SK-N-MC (cell line): ENCODE data around the gene DCDC2.

Experiments
- EZH2 ChIP-seq: fragments of 200-600 bp; sonication (generic); IDR thresholded peaks from one replicate; pipeline ENCODE4 v1.6.1; 2017; ENCODE audit warnings: antibody characterized with exemption
- POLR2AphosphoS5 ChIP-seq: IDR thresholded peaks from 2 replicates; pipeline ENCODE4 v1.6.1; 2012; ENCODE audit warnings: mild to moderate bottlenecking, low read depth, low read length, borderline replicate concordance

DNA sequence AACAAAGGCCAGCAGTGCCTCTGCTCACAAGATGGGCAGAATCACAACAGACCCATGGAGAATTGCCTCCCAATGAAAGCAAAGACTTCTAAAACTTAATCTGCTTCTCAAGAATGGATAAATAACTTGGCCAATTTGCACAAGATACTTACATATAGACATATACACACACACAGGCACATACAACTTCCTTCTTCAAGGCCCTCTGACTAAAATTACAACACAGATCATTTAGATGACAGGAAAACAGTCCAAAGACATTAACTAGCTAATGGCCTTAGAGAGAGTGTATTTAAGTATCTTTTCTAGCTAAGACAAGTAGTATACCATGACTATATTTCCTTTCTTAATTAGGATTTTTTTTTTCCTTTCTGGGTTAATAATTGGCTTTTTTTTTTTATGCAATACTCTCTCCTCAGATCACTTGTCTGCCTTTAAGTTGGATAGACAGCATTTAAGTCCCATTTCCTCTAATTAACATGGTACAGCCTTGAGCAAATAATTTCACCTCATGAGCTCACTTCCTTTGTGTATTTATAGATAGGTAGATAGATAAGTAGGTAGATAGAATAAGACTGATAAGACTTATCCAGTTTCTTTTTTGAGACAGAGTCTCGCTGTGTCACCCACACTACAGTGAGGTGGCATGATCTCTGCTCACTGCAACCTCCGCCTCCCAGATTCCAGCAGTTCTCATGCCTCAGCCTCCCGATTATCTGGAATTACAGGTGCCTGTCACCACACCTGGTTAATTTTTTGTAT is 161.8 kb downstream of the DCDC2 start:
- TF ChIP-seq EZH2 (no peak), POLR2AphosphoS5 (no peak)
